Measurements from ENCODE around the gene GABRE. TPM values are rescaled to one million over a fixed set of nuclear protein-coding genes. Genes with fewer than 3 reads are reported as not detected.

The GABRE gene
- total and polyA plus RNA-seq, 9 donors: 2.0 to 24.7 (median 10.2) TPM

GRCh38 chrX:151904989-151905388, 69.5 kb downstream of the GABRE start:
- WGBS, 3 donors: 64 to 77% (median 72%) methylated on average over 12 of the region's 12 CpGs
- no peaks in the 10 kb centered on the region for H3K4me1 ChIP-seq (ENCODE audit: insufficient read depth)
- no peak overlapping the region for H3K4me3 ChIP-seq
- no peak for TF ChIP-seq POLR2A (IDR thresholded peaks at IDR 0.05)
- TF ChIP-seq EP300 (IDR thresholded peaks at IDR 0.05): no peak
- TF ChIP-seq CTCF (IDR thresholded peaks at IDR 0.05): no peak
- H3K27ac ChIP-seq: no peak overlapping the region
- H3K36me3 ChIP-seq: no peaks in the 10 kb centered on the region
- no peaks in the 10 kb centered on the region for H3K9me3 ChIP-seq
- intact Hi-C loops (cut with DNase I): no loop called here
- no peak for DNase-seq
- no peaks in the 10 kb centered on the region for H3K27me3 ChIP-seq

MicroRNAs within 50 kb of the gene (microRNA counts, 767-probe panel; counts per million panel counts)
- microRNA hsa-miR-224-5p (530 counts per million, percentile 78 among the panel's probes with 10 or more counts), microRNA hsa-miR-452-5p (530 counts per million, percentile 78 among the panel's probes with 10 or more counts)

Small RNA genes lying within 50 kb of the gene (microRNA-seq; reads per million reads assigned to microRNA genes)
- gene MIR224: 12.9 to 46.8 (median 43.0) reads per million in 3 donors
- gene MIR452: 10.7 to 123 (median 68.2) reads per million in 3 donors

Other genes with a start within 250 kb of the GABRE start
- not detected for gene CNGA2, start 239.9 kb downstream of the GABRE start, total RNA-seq
- gene CNGA2, start 239.9 kb downstream of the GABRE start, polyA plus RNA-seq: not detected
- gene MAGEA4, start 61.8 kb downstream of the GABRE start, total RNA-seq: not detected
- gene MAGEA4, start 61.8 kb downstream of the GABRE start, polyA plus RNA-seq: not detected
- not detected for gene MAGEA10, start 163.9 kb upstream of the GABRE start, total RNA-seq
- gene MAGEA10, start 163.9 kb upstream of the GABRE start, polyA plus RNA-seq: not detected

All from ovary (tissue), 9 donors.